GM12878 (cell line): ENCODE measurements around the gene HDAC8. TPM values are rescaled to one million over a fixed set of nuclear protein-coding genes. Genes with fewer than 3 reads are reported as not detected.
"Not testable (repeated sequence)": the region's sequence is repeated elsewhere in the genome, so short reads cannot be mapped to it uniquely, and the experiment has no call there.

Source experiments
- ATAC-seq: fragments of 200-7000 bp; cut with Tn5 transposase; 3 replicates; pipeline ENCODE4 v1.9.1; 2020; ENCODE audit warnings: mild to moderate bottlenecking, moderate library complexity
- BruUV-seq: library from RNA; stranded (reverse); fragments of 400-500 nt; replicated peaks from 2 replicates; lab custom pipeline; 2021; lab: Mats Ljungman, UMichigan
- CTCF ChIA-PET: fragments of 300-600 bp; sonication (Branson Sonifier 250); formaldehyde crosslinking; extraction: SDS; loops from one replicate; lab custom pipeline; 2021; ENCODE audit warnings: inconsistent platforms; lab: Yijun Ruan, JAX
- POLR2A ChIA-PET: fragments of 350-600 bp; formaldehyde crosslinking; extraction: SDS; loops from one replicate; lab custom pipeline; 2021; ENCODE audit warnings: inconsistent platforms; lab: Charles Lee
- RAD21 ChIA-PET: fragments of 300-600 bp; sonication (Branson Sonifier 250); formaldehyde crosslinking; loops from one replicate; lab custom pipeline; 2023; ENCODE audit warnings: antibody characterized with exemption; ENCODE audit not compliant: unreplicated experiment; lab: Charles Lee
- SMC1A ChIA-PET: fragments of 300-600 bp; sonication (Branson Sonifier 250); formaldehyde crosslinking; loops from one replicate; lab custom pipeline; 2023; ENCODE audit not compliant: unreplicated experiment, uncharacterized antibody; lab: Charles Lee
- DNase-seq: peaks from one replicate; pipeline ENCODE4 v3.0.0-alpha.2; 2011; ENCODE audit warnings: low read depth, low spot score
- FAIRE-seq: peaks from 3 replicates; lab custom pipeline; 2011; peaks lifted over from hg19 to GRCh38; lab: Jason Lieb, UNC
- H2AFZ ChIP-seq: 2 replicates; pipeline ENCODE4 v1.6.0; 2011; ENCODE audit warnings: low read depth, low read length, control low read depth; ENCODE audit not compliant: control insufficient read depth
- H3K27ac ChIP-seq: 2 replicates; pipeline ENCODE4 v1.5.1; 2011; ENCODE audit warnings: control low read depth; ENCODE audit not compliant: control insufficient read depth, insufficient read depth
- H3K27me3 ChIP-seq, 2 experiments: replicated peaks in 1 of 2; 2 replicates each; pipeline versions ENCODE4 v1.6.0 to v1.6.1; 2011; ENCODE audit warnings: low read length in 1 of 2; ENCODE audit not compliant: control insufficient read depth in 2 of 2, insufficient read depth in 2 of 2
- H3K36me3 ChIP-seq, 2 experiments: 2 replicates each; pipeline ENCODE4 v1.5.1; 2011; ENCODE audit warnings: low read length in 1 of 2; ENCODE audit not compliant: control insufficient read depth in 2 of 2, insufficient read depth in 2 of 2
- H3K4me1 ChIP-seq: 2 replicates; pipeline ENCODE4 v1.6.1; 2011; ENCODE audit warnings: mild to moderate bottlenecking, low read length, moderate library complexity, mixed read lengths; ENCODE audit not compliant: control insufficient read depth, insufficient read depth
- H3K4me2 ChIP-seq: 2 replicates; pipeline ENCODE4 v1.6.0; 2011; ENCODE audit warnings: control low read depth; ENCODE audit not compliant: control insufficient read depth, insufficient read depth
- H3K4me3 ChIP-seq: fragments of 200-600 bp; sonication (generic); 2 replicates; pipeline ENCODE4 v1.5.1; 2016
- H3K79me2 ChIP-seq: 2 replicates; pipeline ENCODE4 v1.6.0; 2011; ENCODE audit warnings: low read length; ENCODE audit not compliant: control insufficient read depth, insufficient read depth
- H3K9ac ChIP-seq: 2 replicates; pipeline ENCODE4 v1.8.0; 2011; ENCODE audit warnings: low read length, control low read depth, mixed read lengths; ENCODE audit not compliant: control insufficient read depth, insufficient read depth
- H3K9me3 ChIP-seq: replicated peaks from 3 replicates; pipeline ENCODE4 v1.5.1; 2011; ENCODE audit warnings: mild to moderate bottlenecking, low read length; ENCODE audit not compliant: control insufficient read depth, insufficient read depth
- H4K20me1 ChIP-seq: 2 replicates; pipeline ENCODE4 v1.6.0; 2011; ENCODE audit not compliant: control insufficient read depth, insufficient read depth
- STAT1 ChIP-seq: fragments of 450-650 bp; conservative IDR thresholded peaks from 2 replicates; pipeline ENCODE4 v1.6.1; 2014; ENCODE audit warnings: antibody characterized with exemption, mild to moderate bottlenecking
- WGBS: methylation state at CpG from one replicate; pipeline ENCODE4 v1.1.6; 2016; ENCODE audit warnings: low lambda C conversion rate; ENCODE audit not compliant: insufficient replicate concordance, insufficient coverage; ENCODE audit errors: missing lambda C conversion rate; 5-methylcytosine and 5-hydroxymethylcytosine counted together
- in situ Hi-C: fragments of 300-500 bp; cut with MboI; formaldehyde crosslinking; loops from 9 replicates; pipeline ENCODE4 v1.14.3; 2018; ENCODE audit warnings: mixed read lengths
- intact Hi-C: fragments of 100-400 bp; cut with micrococcal nuclease; formaldehyde crosslinking; loops from one replicate; pipeline ENCODE4 v1.14.2; 2022; ENCODE audit not compliant: unreplicated experiment
- polyA plus RNA-seq, 11 experiments: library from polyadenylated mRNA; depleted of rRNA in 4 of 11; unstranded in 6 of 11; stranded (reverse) in 5 of 11; fragments of >200 nt; fragmentation: Nextera tagmentation in 4 of 11; fragmentation: Illumina TruSeq in 1 of 11; extraction: Ambion mirVana in 4 of 11; extraction: Trizol in 1 of 11; gene quantifications; 1 replicate in 1 of 11; 2 replicates in 10 of 11; pipeline versions ENCODE4 v1.2.1 to v1.2.3, GENCODE V29; 2011 to 2016; ENCODE audit warnings: inconsistent platforms in 2 of 11, missing spikeins in 2 of 11, low read depth in 1 of 11
- total RNA-seq, 4 experiments: library from RNA; depleted of rRNA in 3 of 4; stranded (reverse); fragments of >200 nt in 3 of 4; fragmentation: Illumina TruSeq in 1 of 4; extraction: Trizol in 1 of 4; gene quantifications; 2 replicates each; pipeline versions ENCODE4 v1.2.1 to v1.2.3, GENCODE V29; 2013 to 2021

Gene HDAC8
- total and polyA plus RNA-seq, 10 of the 15 experiments (the other 5 are each of a cell fraction or from before 2014, with no cell fraction given), result 18.1 to 34.7 (median 29.1) TPM

DNA sequence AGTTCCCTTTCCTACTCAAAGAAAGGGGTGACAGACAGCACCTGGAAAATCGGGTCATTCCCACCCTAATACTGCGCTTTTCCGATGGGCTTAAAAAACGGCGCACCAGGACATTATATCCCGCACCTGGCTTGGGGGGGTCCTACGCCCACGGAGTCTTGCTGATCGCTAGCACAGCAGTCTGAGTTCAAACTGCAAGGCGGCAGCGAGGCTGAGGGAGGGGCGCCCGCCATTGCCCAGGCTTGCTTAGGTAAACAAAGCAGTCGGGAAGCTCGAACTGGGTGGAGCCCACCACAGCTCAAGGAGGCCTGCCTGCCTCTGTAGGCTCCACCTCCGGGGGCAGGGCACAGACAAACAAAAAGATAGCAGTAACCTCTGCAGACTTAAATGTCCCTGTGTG, 131.9 kb downstream of the HDAC8 start:
- CTCF ChIA-PET, H3K27ac ChIP-seq, H3K9ac ChIP-seq, H3K4me1 ChIP-seq, in situ Hi-C loops, H3K27me3 ChIP-seq, H3K4me3 ChIP-seq, H3K4me2 ChIP-seq, H2AFZ ChIP-seq, BruUV-seq, DNase-seq, POLR2A ChIA-PET, ATAC-seq, intact Hi-C loops, H3K9me3 ChIP-seq, H3K36me3 ChIP-seq, H3K79me2 ChIP-seq, SMC1A ChIA-PET, H4K20me1 ChIP-seq, FAIRE-seq, RAD21 ChIA-PET: not testable (repeated sequence)
- WGBS, result 79% methylated on average over 16 of the region's 16 CpGs

DNA sequence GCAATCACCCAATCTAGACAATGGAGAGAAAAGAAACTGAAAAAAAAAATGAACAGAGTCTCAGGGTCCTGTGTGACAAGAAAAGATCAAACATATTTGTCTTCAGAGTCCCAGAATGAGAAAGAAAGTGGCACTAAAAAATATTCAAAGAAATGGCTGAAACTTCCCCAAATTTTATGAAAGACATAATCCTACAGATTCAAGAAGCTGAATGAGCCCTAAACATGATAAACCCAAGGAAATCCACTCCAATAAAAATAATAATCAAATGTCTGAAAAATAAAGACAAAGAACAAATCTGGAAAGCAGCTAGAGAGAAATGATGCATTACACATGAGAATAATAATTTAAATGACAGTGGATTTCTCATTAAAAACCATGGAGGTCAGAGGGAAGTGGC, 136.6 kb downstream of the HDAC8 start:
- Histone ChIP-seq H3K27ac (no peak overlapping the region), H3K36me3 (no peaks in the 10 kb centered on the region)
- DNase-seq, result no peak
- in situ Hi-C loops, result no loop called here
- no peak for TF ChIP-seq STAT1
- TF ChIP-seq, all 136 proteins: peak for 0
- ChIA-PET CTCF (interaction anchor here (0.6 kb wide), 1 partner anchor 171 kb away, joined by 3 read pairs; no protein-coding TSS in a partner anchor), SMC1A (no interaction called here), RAD21 (no interaction called here), POLR2A (no interaction called here)
- Histone ChIP-seq H3K9ac (no peak overlapping the region), H2AFZ (no peak overlapping the region), H3K9me3 (no peaks in the 10 kb centered on the region; the same call in 1 of the 3 replicates), H4K20me1 (no peaks in the 10 kb centered on the region), H3K4me1 (no peaks in the 10 kb centered on the region), H3K4me2 (no peak overlapping the region), H3K4me3 (no peak overlapping the region), H3K27me3 (no peaks in the 10 kb centered on the region), H3K79me2 (no peaks in the 10 kb centered on the region)
- no peak for ATAC-seq
- no peak for FAIRE-seq
- intact Hi-C loops, result no loop called here
- no TSS peak for BruUV-seq
